ENCODE results near the gene BRD3. TPM values are rescaled to one million over a fixed set of nuclear protein-coding genes. Genes with fewer than 3 reads are reported as not detected.

Gene BRD3
- total RNA-seq, 4 donors from 2014 or later, result 61.6 to 70.8 (median 65.3) TPM

DNA sequence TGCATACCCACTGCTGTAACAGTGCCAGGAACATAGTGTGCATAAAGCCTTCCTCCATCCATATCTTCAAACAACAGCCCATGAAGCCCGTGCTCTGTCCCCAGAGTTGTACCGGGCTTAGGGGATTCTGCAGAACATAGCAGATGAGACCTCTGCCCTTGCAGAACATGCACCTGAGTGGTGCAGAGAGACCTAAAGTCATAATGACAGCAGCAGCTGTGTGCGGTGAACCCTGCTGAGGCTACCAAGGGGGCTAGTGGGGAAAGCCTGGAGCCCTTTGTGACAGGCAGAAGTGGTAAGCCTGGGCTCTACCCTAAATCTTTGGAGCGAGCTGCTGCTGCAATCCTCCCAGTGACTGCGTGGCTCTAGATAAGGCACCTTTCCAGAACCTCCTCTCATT is 32.2 kb upstream of the BRD3 start:
- no peaks in the 10 kb centered on the region for H3K9me3 ChIP-seq
- 86 to 87% methylated on average over 4 to 5 of the region's 5 CpGs for WGBS, 2 donors
- H3K27me3 ChIP-seq, result no peaks in the 10 kb centered on the region
- no peaks in the 10 kb centered on the region for H3K36me3 ChIP-seq
- H3K4me1 ChIP-seq, result no peaks in the 10 kb centered on the region
- no peak for DNase-seq (ENCODE audit: low spot score in 2 of 2)
- TF ChIP-seq POLR2A (IDR thresholded peaks at IDR 0.05) (no peak), EP300 (IDR thresholded peaks at IDR 0.05) (no peak)
- TF ChIP-seq, protein P1, sequence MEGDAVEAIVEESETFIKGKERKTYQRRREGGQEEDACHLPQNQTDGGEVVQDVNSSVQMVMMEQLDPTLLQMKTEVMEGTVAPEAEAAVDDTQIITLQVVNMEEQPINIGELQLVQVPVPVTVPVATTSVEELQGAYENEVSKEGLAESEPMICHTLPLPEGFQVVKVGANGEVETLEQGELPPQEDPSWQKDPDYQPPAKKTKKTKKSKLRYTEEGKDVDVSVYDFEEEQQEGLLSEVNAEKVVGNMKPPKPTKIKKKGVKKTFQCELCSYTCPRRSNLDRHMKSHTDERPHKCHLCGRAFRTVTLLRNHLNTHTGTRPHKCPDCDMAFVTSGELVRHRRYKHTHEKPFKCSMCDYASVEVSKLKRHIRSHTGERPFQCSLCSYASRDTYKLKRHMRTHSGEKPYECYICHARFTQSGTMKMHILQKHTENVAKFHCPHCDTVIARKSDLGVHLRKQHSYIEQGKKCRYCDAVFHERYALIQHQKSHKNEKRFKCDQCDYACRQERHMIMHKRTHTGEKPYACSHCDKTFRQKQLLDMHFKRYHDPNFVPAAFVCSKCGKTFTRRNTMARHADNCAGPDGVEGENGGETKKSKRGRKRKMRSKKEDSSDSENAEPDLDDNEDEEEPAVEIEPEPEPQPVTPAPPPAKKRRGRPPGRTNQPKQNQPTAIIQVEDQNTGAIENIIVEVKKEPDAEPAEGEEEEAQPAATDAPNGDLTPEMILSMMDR (IDR thresholded peaks at IDR 0.05), result no peak
- H3K4me3 ChIP-seq, result no peak overlapping the region
- H3K27ac ChIP-seq, result no peak overlapping the region

DNA sequence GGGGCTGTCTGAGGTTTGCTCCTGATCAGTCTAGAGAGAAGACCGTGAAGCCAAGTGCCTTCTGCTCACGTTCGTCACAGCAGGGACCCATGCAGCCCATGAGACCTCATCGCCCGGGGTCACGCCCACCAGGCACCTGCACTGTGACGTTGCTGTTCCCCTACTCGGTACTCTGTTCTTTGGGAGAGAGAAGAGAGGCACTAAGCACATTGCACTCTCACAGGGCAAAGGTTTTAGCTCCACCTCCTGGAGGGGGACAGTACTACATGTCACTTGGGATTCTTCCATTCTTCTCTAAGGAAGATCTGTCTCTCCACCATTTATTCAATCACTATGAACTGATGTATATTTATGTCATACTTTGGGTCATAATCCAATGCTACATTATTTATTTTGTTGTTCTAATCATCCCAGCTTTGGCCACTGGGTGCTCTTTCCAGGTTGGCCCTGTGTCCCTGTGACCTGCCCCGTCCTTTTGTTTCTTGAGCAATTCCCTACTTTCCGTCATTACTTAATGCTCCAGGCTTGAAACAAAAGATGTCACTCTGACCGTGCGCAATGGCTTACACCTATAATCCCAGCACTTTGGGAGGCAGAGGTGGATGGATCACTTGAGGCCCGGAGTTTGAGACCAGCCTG is 31.4 kb upstream of the BRD3 start:
- no peaks in the 10 kb centered on the region for H3K36me3 ChIP-seq
- H3K9me3 ChIP-seq, result no peaks in the 10 kb centered on the region
- no peak overlapping the region for H3K4me3 ChIP-seq
- H3K4me1 ChIP-seq, result no peaks in the 10 kb centered on the region
- DNase-seq (ENCODE audit: low spot score in 2 of 2), result peak in 1 of 2 donors; percentile 31
- H3K27me3 ChIP-seq, result no peaks in the 10 kb centered on the region
- no peak overlapping the region for H3K27ac ChIP-seq
- 48 to 61% methylated on average over 7 to 13 of the region's 13 CpGs for WGBS, 2 donors
- TF ChIP-seq POLR2A (IDR thresholded peaks at IDR 0.05) (no peak), EP300 (IDR thresholded peaks at IDR 0.05) (no peak)
- TF ChIP-seq, protein P1 (IDR thresholded peaks at IDR 0.05), result peak; percentile 31 to 47 (median 43)

DNA sequence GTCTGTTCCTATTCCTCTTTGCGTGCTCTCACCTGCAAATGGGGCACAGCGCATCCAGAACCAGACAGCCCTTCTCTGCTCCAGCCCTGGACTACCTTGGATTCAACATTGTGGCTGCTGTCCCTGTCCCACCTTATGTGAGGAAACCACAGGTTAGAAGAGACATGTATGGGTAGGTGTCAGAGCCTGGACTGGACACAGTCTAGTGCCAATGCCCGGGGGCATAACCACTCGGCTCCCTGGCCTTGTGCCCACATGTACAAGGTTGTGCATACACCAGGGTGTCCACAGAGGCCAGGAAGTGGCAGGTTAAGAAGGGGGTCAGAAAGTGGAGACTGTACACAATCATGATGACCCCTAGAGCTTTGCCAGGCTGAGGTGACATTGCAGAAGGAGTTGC is 22.1 kb upstream of the BRD3 start:
- H3K4me3 ChIP-seq, result no peak overlapping the region
- TF ChIP-seq EP300 (IDR thresholded peaks at IDR 0.05), result no peak
- TF ChIP-seq, protein P1 (IDR thresholded peaks at IDR 0.05), result no peak
- no peak for TF ChIP-seq POLR2A (IDR thresholded peaks at IDR 0.05)
- no peak for DNase-seq (ENCODE audit: low spot score in 2 of 2)
- 75 to 87% methylated on average over 3 to 4 of the region's 4 CpGs for WGBS, 2 donors
- no peaks in the 10 kb centered on the region for H3K27me3 ChIP-seq
- H3K4me1 ChIP-seq, result no peaks in the 10 kb centered on the region
- H3K27ac ChIP-seq, result no peak overlapping the region
- H3K36me3 ChIP-seq, result no peaks in the 10 kb centered on the region
- H3K9me3 ChIP-seq, result peaks cover 0 to 36% (median 0%) of the 10 kb centered on the region in 4 donors

DNA sequence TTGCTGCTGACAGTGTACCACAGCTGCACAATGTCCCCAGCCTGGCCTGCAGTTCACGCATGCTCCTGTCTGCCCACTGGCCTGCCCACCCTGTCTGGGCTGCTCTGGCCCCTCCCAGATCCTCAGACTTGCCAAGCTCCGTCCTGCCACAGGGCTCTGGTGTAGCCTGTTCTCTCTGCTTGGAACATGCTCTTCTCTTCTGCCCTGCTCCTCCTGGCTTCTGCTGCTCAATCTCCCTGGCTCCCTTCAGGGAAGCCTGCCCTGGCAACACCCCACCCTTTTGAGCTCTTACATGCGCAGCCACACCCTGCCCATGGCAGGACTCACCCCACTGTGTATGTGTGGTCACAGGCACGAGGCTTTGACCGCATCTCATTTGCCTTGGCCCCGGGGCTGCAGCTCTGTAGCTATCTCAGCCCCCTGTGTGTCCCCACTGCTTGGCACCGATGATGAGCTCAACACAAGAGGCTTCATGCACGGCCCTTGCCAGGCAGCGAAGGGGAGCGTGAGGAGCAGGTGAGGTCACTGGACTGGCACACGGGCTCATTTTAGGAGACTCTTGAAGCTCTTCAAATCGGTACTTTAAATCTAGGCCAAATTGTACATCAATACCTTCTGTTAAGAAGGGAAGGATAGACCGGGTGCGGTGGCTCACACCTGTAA is 20.4 kb upstream of the BRD3 start:
- no peak for DNase-seq (ENCODE audit: low spot score in 2 of 2)

DNA sequence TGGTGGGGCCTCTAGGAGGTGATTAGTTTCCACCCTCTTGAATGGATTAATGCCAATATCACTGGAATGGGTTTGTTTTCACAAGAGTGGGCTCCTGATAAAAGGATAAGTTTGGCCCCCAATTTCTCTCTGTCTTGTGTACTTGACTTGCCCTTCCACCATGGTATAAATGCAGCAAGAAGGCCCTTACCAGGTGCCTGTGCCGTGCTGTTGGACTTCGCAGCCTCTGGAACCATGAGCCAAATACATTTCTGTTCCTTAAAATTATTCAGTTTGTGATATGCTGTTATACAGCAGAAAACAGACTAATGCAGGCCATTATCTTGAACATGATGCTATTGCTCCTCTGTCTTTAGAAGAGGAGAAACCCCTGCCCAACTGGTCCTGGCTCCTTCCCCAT is 17.8 kb upstream of the BRD3 start:
- no peak for DNase-seq (ENCODE audit: low spot score in 2 of 2)

More for the DNA sequence above, 20.4 kb upstream of the BRD3 start:
- H3K4me3 ChIP-seq, result no peak overlapping the region
- 78 to 81% methylated on average over 10 to 14 of the region's 14 CpGs for WGBS, 2 donors
- TF ChIP-seq POLR2A (IDR thresholded peaks at IDR 0.05), result no peak
- TF ChIP-seq, protein P1 (IDR thresholded peaks at IDR 0.05), result no peak
- H3K27me3 ChIP-seq, result no peaks in the 10 kb centered on the region
- no peak overlapping the region for H3K27ac ChIP-seq
- peaks cover 0 to 37% (median 0%) of the 10 kb centered on the region in 4 donors for H3K9me3 ChIP-seq
- no peaks in the 10 kb centered on the region for H3K4me1 ChIP-seq
- no peaks in the 10 kb centered on the region for H3K36me3 ChIP-seq

More for the DNA sequence above, 17.8 kb upstream of the BRD3 start:
- 94 to 100% methylated on average over 2 of the region's 2 CpGs for WGBS, 2 donors
- no peak overlapping the region for H3K27ac ChIP-seq
- no peaks in the 10 kb centered on the region for H3K27me3 ChIP-seq
- TF ChIP-seq EP300 (IDR thresholded peaks at IDR 0.05), result no peak
- no peak for TF ChIP-seq POLR2A (IDR thresholded peaks at IDR 0.05)
- TF ChIP-seq, protein P1 (IDR thresholded peaks at IDR 0.05), result no peak
- no peaks in the 10 kb centered on the region for H3K4me1 ChIP-seq
- H3K36me3 ChIP-seq, result no peaks in the 10 kb centered on the region
- H3K9me3 ChIP-seq, result peaks cover 0 to 23% (median 0%) of the 10 kb centered on the region in 4 donors
- no peak overlapping the region for H3K4me3 ChIP-seq

Data from tibial nerve (tissue), 4 donors.